ENCODE results near the gene CRLF1. TPM values are rescaled to one million over a fixed set of nuclear protein-coding genes. Genes with fewer than 3 reads are reported as not detected.

Gene CRLF1
- total RNA-seq, 1 experiment from 2014 or later = 16.2 TPM

- Histone ChIP-seq H4K91ac (ENCODE audit: insufficient read length, low read depth, low read length) (no peak overlapping the region), H3K9me3 (ENCODE audit: control insufficient read depth, low read depth, low read length) (no peaks in the 10 kb centered on the region), H2AFZ (ENCODE audit: low read length) (no peak overlapping the region), H2BK12ac (ENCODE audit: insufficient read length, low read depth, low read length) (no peak overlapping the region), H3K4ac (ENCODE audit: low read depth, low read length) (no peak overlapping the region), H3K27ac (ENCODE audit: insufficient read length, low read depth, low read length) (no peak overlapping the region), H4K8ac (replicated peaks; ENCODE audit: insufficient read length, low read depth, low read length) (no peak overlapping the region), H3K23ac (ENCODE audit: insufficient read length, low read depth, low read length) (no peak overlapping the region), H3K4me2 (ENCODE audit: insufficient read depth, insufficient read length, low read length) (no peak overlapping the region), H3T11ph (ENCODE audit: low read length) (no peak overlapping the region), H2BK20ac (ENCODE audit: low read depth, low read length, poor library complexity, severe bottlenecking) (no peak overlapping the region), H3K79me1 (ENCODE audit: insufficient read depth, low read depth, low read length, poor library complexity, severe bottlenecking) (no peaks in the 10 kb centered on the region), H3K18ac (ENCODE audit: insufficient read length, low read depth, low read length) (no peak overlapping the region), H3K4me1 (ENCODE audit: insufficient read depth, low read length) (no peaks in the 10 kb centered on the region), H4K20me1 (ENCODE audit: control insufficient read depth, insufficient read depth, insufficient read length) (no peaks in the 10 kb centered on the region), H2BK5ac (ENCODE audit: insufficient read length, low read length) (no peak overlapping the region), H2BK15ac (ENCODE audit: low read depth, low read length) (no peak overlapping the region), H2BK120ac (ENCODE audit: low read depth, low read length, poor library complexity, severe bottlenecking) (no peak overlapping the region), H3K79me2 (ENCODE audit: insufficient read depth, low read length) (no peaks in the 10 kb centered on the region), H3K9ac (ENCODE audit: extremely low read depth, insufficient read length, low read length) (no peak overlapping the region), H3K56ac (ENCODE audit: insufficient read length, low read depth, low read length) (no peak overlapping the region), H2AK5ac (ENCODE audit: insufficient read length, low read length) (no peak overlapping the region), H3K23me2 (ENCODE audit: insufficient read length, low read depth, low read length, poor library complexity, severe bottlenecking) (no peaks in the 10 kb centered on the region), H3K14ac (ENCODE audit: insufficient read depth, low read length) (no peak overlapping the region; the same call in 1 of the 2 replicates), H3K27me3 (ENCODE audit: insufficient read depth, low read length) (no peaks in the 10 kb centered on the region), H4K5ac (ENCODE audit: insufficient read length, low read depth, low read length) (no peak overlapping the region)
- H3K4me3 Mint-ChIP-seq = no peak overlapping the region
- no peak for DNase-seq
- H3K9me3 Mint-ChIP-seq = no peaks in the 10 kb centered on the region
- no peak for TF ChIP-seq CTCF (conservative IDR thresholded peaks at IDR 0.05)
- peaks cover 0 to 2% (median 0%) of the 10 kb centered on the region in 3 experiments; a peak in 1 of 7 replicates for H3K36me3 Mint-ChIP-seq (ENCODE audit: insufficient read depth in 1 of 3, low read depth in 3 of 3)
- no peak overlapping the region for H3K27ac Mint-ChIP-seq
- peaks cover 25 to 37% of the 10 kb centered on the region in 2 experiments for H3K4me1 Mint-ChIP-seq
- no CpG with 5 or more reads among the region's 13 CpGs for WGBS (ENCODE audit: extremely low coverage, insufficient read length, low lambda C conversion rate)
- no peaks in the 10 kb centered on the region; the same call in 1 of the 2 replicates for H3K27me3 Mint-ChIP-seq (ENCODE audit: low read depth)
These were observed 38.5 kb upstream of the CRLF1 start for GRCh38 chr19:18645035-18645511.

Measured in H9 (cell line).